T-helper 2 cell treated with Interferon-gamma antibody and Interleukin-4, amounts not matched to agents 5 μg/mL and 100 μg/mL, for 36 hours (primary cell): ENCODE data around the gene HPS5.
"Not testable (repeated sequence)": the region's sequence is repeated elsewhere in the genome, so short reads cannot be mapped to it uniquely, and the experiment has no call there.

Source experiments
- DNase-seq: peaks from one replicate; pipeline ENCODE4 v3.0.0; 2021; ENCODE audit warnings: low spot score
- H3K27ac Mint-ChIP-seq: one replicate; pipeline ENCODE4 v1.8.0; 2021; ENCODE audit warnings: mild to moderate bottlenecking, mixed read lengths
- H3K27me3 Mint-ChIP-seq: one replicate; pipeline ENCODE4 v1.8.0; 2021; ENCODE audit warnings: low read depth, mixed read lengths
- H3K36me3 Mint-ChIP-seq: one replicate; pipeline ENCODE4 v1.8.0; 2021; ENCODE audit warnings: low read depth, mixed read lengths
- H3K4me1 Mint-ChIP-seq: one replicate; pipeline ENCODE4 v1.8.0; 2021; ENCODE audit warnings: low read depth, mixed read lengths
- H3K4me3 Mint-ChIP-seq: one replicate; pipeline ENCODE4 v1.8.0; 2022; ENCODE audit warnings: mild to moderate bottlenecking, moderate library complexity, mixed read lengths
- H3K9me3 Mint-ChIP-seq: one replicate; pipeline ENCODE4 v1.8.0; 2021; ENCODE audit warnings: mixed read lengths

The HPS5 gene

DNA sequence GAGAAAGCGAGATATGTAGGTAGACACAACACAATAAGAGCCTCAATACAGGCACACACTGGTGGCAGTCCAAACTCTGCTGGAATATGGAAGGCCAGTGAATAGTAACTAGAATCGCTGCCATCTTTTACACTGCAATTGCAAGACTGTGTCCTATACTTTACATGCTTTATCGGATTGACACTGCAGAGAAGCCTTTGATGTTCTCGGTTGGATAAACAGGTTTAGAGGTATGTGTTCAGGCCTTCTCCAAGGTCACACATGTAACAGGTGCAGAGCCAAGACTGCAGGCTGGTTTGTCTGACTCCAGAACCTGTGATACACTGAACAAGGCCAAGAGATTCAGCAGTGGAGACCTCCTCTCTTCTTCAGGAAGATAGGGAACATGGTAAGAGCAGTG lies 50.7 kb downstream of the HPS5 start:
- H3K27ac Mint-ChIP-seq = no peak overlapping the region
- H3K9me3 Mint-ChIP-seq = no peaks in the 10 kb centered on the region
- H3K4me1 Mint-ChIP-seq = peaks cover 6% of the 10 kb centered on the region
- peaks cover 2% of the 10 kb centered on the region for H3K27me3 Mint-ChIP-seq
- no peak overlapping the region for H3K4me3 Mint-ChIP-seq
- no peak for DNase-seq
- peaks cover 7% of the 10 kb centered on the region for H3K36me3 Mint-ChIP-seq

DNA sequence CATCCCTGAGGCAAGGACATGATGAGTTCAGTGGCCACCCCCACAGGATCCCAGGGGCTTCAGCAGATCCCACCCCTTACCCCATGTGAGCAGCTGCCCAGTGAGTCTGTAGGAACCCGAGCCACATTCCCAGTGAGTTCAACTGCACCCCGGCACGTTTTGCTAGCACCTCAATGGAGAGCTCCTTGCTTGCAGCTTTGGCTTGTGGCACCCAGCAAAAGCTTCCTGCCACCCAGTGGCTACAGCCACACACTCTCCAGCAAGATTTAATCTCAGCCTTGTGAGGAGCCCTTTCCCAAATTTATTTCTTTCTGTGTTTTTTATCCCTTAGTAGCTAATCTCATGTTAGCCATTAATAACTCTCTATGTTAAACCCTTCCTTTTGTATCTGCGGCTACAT lies 51.8 kb downstream of the HPS5 start:
- no peak overlapping the region for H3K27ac Mint-ChIP-seq
- H3K36me3 Mint-ChIP-seq = peaks cover 4% of the 10 kb centered on the region
- H3K4me1 Mint-ChIP-seq = peaks cover 8% of the 10 kb centered on the region
- no peak overlapping the region for H3K4me3 Mint-ChIP-seq
- H3K9me3 Mint-ChIP-seq = no peaks in the 10 kb centered on the region
- peaks cover 2% of the 10 kb centered on the region for H3K27me3 Mint-ChIP-seq
- no peak for DNase-seq

DNA sequence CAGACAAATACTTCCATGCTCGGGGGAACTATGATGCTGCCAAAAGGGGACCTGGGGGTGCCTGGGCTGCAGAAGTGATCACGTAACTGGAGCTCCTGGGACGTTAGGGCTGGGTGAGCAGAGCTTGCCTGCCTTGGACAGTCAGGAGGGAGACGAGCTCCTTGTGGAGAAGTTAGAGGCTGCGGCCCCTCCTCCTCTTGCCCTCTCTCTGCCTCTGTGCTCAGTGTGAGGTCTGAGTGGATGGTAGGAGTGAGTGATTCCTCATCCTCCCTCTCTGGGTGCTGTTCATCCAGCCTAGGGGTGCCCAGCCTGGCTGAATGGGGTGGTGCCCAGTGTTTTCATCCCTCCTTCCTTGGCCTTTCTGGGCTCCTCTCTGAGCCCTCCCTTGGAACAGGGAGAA lies 52.7 kb downstream of the HPS5 start:
- H3K36me3 Mint-ChIP-seq, H3K27ac Mint-ChIP-seq, H3K9me3 Mint-ChIP-seq, H3K27me3 Mint-ChIP-seq, DNase-seq, H3K4me3 Mint-ChIP-seq: not testable (repeated sequence)
- H3K4me1 Mint-ChIP-seq = peaks cover 12% of the 10 kb centered on the region

DNA sequence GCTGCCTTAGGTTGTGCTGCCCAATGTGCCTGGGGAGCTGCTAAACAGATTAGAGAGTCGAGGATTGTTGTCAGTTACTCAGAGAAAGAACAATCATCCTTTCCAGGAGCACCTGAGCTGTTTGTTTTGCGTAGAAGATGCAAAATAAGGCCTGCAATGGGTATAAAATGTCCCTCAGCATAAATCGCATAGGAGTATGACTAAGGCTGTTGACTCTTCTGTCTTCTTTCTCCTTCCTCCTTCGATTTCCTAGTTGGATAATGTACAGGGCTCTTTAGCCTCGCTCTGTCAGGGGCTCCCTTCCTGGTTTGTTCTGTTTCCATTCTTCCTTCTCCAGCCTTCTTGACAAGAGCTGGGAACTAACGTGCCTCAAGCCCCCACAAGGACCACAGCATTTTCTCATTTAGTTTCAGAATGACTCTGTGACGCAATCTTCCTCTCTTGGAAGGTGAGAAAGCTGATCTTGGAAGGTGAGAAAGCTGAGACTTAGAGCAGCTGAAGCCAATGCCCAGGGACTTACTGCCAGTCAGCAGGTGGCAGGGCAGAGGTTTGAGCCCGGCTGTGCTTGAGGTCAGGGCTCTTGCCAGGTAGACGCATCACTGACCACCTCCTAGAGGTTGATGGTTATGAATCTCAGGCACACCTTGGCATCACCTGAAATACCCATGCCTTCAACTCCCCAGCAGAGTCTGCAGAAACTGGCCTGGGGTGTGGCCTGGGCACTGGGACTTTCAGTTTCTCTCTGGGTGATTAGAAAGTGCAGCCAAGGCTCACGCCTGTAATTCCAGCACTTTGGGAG lies 54.4 kb downstream of the HPS5 start:
- not testable (repeated sequence) for H3K4me3 Mint-ChIP-seq, H3K36me3 Mint-ChIP-seq, DNase-seq, H3K9me3 Mint-ChIP-seq, H3K27me3 Mint-ChIP-seq
- H3K27ac Mint-ChIP-seq = peak overlapping the region; percentile 54
- H3K4me1 Mint-ChIP-seq = peaks cover 18% of the 10 kb centered on the region

DNA sequence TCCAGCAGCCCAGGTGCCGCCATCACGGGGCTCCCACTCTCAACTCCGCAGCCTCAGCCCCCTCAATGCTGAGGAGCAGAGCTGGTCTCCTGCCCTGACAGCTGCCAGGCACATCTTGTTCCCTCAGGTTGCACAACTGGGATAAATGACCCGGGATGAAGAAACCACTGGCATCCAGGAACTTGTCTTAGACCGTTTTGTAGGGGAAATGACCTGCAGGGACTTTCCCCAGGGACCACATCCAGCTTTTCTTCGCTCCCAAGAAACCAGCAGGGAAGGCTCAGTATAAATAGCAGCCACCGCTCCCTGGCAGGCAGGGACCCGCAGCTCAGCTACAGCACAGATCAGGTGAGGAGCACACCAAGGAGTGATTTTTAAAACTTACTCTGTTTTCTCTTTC lies 56.0 kb downstream of the HPS5 start, which contains the start of gene SAA1:
TSS of gene SAA1 (plus strand) at position 316 of the 400 bp plus-strand sequence. CDS start 624 bp downstream, outside the sequence.
- no peaks in the 10 kb centered on the region for H3K36me3 Mint-ChIP-seq
- no peak within 1 kb of the TSS for H3K27ac Mint-ChIP-seq
- DNase-seq = no peak
- no peaks in the 10 kb centered on the region for H3K9me3 Mint-ChIP-seq
- H3K4me3 Mint-ChIP-seq = no peak within 1 kb of the TSS
- peaks cover 18% of the 10 kb centered on the region for H3K4me1 Mint-ChIP-seq
- peaks cover 6% of the 10 kb centered on the region for H3K27me3 Mint-ChIP-seq

DNA sequence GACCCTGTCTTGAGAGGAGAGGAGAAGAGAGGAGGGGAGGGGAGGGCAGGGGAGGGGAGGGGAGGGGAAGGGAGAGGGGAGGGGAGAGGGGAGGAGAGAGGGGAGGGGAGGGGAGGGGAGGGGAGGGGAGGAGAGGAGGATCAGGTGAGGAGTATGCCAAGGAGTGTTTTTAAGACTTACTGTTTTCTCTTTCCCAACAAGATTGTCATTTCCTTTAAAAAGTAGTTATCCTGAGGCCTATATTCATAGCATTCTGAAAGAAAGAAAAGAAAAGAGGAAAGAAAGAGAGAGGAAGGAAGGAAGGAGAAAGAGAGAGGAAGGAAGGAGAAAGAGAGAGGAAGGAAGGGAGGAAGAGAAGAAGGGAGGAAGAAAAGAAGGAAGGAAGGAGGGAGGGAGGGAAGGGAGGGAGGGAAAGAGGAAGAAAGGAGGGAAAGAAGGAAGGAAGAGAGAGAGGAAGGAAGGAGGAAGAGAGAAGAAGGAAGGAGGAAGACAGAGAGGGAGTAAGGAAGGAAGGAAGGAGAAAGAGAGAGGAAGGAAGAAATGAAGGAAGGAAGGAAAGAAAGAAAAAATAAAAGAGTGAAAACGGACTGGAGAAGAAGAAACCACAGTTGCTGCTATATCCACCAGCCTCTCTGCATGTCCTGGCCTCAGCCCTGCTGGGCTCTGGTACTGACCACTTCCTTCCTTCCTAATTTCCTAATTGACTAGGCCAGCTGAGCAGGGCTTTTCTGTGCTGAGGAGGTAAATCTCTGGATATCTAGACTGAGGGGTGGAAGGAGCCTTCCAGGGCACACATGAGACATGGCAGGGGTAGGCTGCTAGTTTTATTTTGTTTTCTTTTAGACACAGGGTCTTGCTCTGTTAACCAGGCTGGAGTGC lies 57.0 kb downstream of the HPS5 start:
- H3K27me3 Mint-ChIP-seq = peaks cover 4% of the 10 kb centered on the region
- H3K36me3 Mint-ChIP-seq = no peaks in the 10 kb centered on the region
- DNase-seq = no peak
- no peaks in the 10 kb centered on the region for H3K9me3 Mint-ChIP-seq
- H3K4me1 Mint-ChIP-seq = peaks cover 18% of the 10 kb centered on the region
- H3K27ac Mint-ChIP-seq = no peak overlapping the region
- H3K4me3 Mint-ChIP-seq = no peak overlapping the region

DNA sequence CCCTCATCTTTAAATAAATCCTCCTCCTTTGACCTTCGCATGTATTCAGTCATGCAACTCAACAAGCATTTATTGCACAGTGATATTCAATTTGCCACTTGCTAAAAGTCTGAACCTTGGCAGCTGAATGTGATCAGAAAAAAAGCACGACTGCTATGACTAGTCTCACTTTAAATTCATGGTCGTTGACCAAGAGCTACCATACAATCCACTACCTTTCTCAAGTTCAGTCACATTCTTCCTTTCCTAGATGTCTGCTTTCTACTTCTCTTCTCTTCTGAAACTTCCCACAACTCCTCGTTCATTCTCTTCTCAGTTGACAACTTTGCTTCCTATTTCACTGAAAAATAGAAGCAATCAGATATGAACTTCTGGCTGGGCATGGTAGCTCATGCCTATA lies 57.9 kb downstream of the HPS5 start:
- no peak for DNase-seq
- H3K27ac Mint-ChIP-seq = no peak overlapping the region
- peaks cover 18% of the 10 kb centered on the region for H3K4me1 Mint-ChIP-seq
- no peaks in the 10 kb centered on the region for H3K36me3 Mint-ChIP-seq
- H3K4me3 Mint-ChIP-seq = no peak overlapping the region
- H3K9me3 Mint-ChIP-seq = no peaks in the 10 kb centered on the region
- peaks cover 6% of the 10 kb centered on the region for H3K27me3 Mint-ChIP-seq

DNA sequence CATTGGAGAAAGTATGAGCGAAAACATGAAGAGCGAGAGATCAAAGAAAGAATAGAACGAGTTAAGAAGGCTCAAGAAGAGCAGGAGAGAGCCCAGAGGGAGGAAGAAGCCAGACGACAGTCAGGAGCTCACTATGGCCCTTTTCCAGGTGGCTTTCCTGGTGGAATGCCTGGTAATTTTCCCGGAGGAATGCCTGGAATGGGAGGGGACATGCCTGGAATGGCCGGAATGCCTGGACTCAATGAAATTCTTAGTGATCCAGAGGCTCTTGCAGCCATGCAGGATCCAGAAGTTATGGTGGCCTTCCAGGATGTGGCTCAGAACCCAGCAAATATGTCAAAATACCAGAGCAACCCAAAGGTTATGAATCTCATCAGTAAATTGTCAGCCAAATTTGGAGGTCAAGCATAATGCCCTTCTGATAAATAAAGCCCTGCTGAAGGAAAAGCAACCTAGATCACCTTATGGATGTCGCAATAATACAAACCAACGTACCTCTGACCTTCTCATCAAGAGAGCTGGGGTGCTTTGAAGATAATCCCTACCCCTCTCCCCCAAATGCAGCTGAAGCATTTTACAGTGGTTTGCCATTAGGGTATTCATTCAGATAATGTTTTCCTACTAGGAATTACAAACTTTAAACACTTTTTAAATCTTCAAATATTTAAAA lies 59.1 kb downstream of the HPS5 start:
- DNase-seq, H3K9me3 Mint-ChIP-seq: not testable (repeated sequence)

DNA sequence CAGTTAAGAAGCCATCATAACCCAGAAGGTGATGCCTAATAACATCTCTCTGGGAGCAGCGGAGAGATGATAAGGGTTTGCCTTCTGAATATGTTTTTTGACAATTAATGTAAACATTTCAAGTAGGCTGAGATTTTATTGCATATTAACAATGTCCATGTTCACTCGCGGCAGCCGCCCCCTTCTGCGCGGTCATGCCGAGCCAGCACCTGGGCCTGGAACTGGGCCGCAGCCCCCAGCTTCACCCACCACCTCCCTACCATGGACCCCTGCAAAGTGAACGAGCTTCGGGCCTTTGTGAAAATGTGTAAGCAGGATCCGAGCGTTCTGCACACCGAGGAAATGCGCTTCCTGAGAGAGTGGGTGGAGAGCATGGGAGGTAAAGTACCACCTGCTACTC lies 60.2 kb downstream of the HPS5 start:
- Mint-ChIP-seq H3K4me3 (no peak overlapping the region), H3K27ac (no peak overlapping the region), H3K9me3 (no peaks in the 10 kb centered on the region), H3K4me1 (peaks cover 13% of the 10 kb centered on the region), H3K27me3 (peaks cover 8% of the 10 kb centered on the region), H3K36me3 (no peaks in the 10 kb centered on the region)
- no peak for DNase-seq

More for the DNA sequence above, 59.1 kb downstream of the HPS5 start:
- H3K36me3 Mint-ChIP-seq, H3K27ac Mint-ChIP-seq, H3K27me3 Mint-ChIP-seq, H3K4me3 Mint-ChIP-seq: not testable (repeated sequence)
- H3K4me1 Mint-ChIP-seq = peaks cover 15% of the 10 kb centered on the region

DNA sequence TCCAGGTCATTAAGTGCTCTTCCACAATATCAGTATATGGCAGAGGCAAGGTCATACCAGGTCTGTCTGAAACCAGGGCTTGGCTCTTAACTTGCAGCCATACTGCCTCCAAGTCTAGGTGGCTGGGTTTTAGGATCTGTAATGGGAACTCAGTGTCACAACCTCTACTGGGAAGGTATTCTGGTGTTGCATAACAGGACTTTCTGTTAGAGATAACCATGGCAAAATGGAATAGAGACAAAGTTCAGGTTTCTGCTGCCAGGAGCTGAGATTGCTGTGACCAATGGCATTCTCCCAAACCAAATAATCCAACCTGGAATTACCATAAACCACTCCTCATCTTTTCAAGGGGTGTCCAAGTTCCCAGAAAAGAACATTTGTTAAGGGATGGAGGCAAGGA lies 62.7 kb downstream of the HPS5 start:
- Mint-ChIP-seq H3K4me3 (no peak overlapping the region), H3K4me1 (peaks cover 10% of the 10 kb centered on the region), H3K36me3 (no peaks in the 10 kb centered on the region), H3K9me3 (no peaks in the 10 kb centered on the region), H3K27ac (no peak overlapping the region), H3K27me3 (peaks cover 10% of the 10 kb centered on the region)
- DNase-seq = no peak

DNA sequence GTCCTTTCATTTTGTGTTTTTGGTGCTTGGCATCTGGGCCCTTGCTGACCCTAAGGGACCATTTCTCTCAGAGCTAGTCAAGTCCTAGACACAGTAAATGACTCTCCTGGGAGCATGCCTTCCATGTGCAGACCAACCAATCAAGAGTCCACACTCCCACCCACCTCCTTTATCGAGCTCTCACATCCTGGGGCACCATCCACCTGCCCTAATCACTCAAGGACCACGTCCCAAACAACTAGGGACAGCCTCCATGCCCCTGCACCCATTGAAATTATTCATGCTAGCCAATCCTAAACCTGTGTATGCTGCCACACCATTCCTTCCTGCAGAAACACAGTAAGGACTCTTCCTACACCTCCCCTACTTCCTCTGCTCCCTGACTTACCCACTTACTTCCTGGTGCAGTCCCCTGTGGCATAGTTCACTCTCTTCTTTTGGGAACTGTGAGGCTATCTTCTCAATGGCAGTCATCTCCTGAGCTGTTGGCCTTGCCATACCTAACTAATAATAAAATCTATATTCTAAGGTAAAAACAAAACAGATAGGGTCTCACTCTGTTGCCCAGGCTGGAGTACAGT lies 67.1 kb downstream of the HPS5 start:
- H3K27ac Mint-ChIP-seq = no peak overlapping the region
- H3K36me3 Mint-ChIP-seq = no peaks in the 10 kb centered on the region
- no peak overlapping the region for H3K4me3 Mint-ChIP-seq
- no peaks in the 10 kb centered on the region for H3K9me3 Mint-ChIP-seq
- DNase-seq = no peak
- peaks cover 10% of the 10 kb centered on the region for H3K4me1 Mint-ChIP-seq
- peaks cover 7% of the 10 kb centered on the region for H3K27me3 Mint-ChIP-seq

DNA sequence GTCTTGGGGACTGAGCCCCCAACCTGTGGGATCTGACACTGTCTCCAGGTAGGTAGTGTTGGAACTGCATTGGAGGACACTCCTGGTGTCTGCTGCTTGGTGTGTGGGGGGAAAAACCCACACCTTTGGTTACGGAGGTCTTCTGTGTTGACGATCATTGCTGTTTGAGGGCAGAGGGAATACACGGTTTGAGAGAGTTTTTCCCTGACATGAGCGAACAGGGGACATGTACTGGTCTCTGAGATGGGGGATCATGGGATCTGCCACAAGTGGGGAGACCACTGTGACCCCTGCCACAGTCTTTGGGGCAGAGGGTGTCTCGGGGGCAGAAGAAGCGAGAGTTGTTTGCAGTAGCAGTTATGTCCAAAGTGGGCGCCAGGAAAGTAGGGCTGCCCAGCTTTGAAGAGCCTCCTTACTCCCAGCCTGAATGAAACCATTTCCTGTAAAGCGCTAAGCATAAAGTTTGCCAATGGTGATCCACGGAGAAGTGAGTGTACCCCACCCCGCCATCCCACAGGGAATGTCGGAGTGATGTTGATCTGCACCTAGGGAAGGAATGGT lies 68.1 kb downstream of the HPS5 start:
- no peaks in the 10 kb centered on the region for H3K36me3 Mint-ChIP-seq
- no peak overlapping the region for H3K27ac Mint-ChIP-seq
- DNase-seq = no peak
- H3K27me3 Mint-ChIP-seq = peaks cover 3% of the 10 kb centered on the region
- H3K9me3 Mint-ChIP-seq = no peaks in the 10 kb centered on the region
- H3K4me3 Mint-ChIP-seq = no peak overlapping the region
- H3K4me1 Mint-ChIP-seq = peaks cover 12% of the 10 kb centered on the region

DNA sequence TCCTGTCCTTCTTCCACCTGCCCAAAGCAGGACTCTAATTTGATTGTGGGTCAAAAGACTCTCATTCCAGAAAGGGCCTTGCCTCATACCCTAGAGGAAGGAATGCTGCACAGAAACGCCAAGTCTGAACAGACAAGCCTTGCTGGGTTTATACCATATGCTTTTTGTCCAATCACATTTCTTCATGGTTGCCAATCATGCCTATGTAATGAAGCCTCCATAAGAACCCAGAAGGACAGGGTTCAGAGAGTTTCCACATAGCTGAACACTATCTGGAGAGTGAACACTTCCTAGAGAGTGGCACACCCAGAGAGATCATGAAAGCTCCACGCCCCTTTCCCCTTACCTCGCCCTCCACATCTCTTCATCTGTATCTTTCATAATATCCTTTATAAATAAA lies 68.7 kb downstream of the HPS5 start:
- H3K9me3 Mint-ChIP-seq = no peaks in the 10 kb centered on the region
- no peak overlapping the region for H3K27ac Mint-ChIP-seq
- H3K36me3 Mint-ChIP-seq = no peaks in the 10 kb centered on the region
- H3K4me1 Mint-ChIP-seq = peaks cover 12% of the 10 kb centered on the region
- no peak for DNase-seq
- H3K4me3 Mint-ChIP-seq = no peak overlapping the region
- H3K27me3 Mint-ChIP-seq = peaks cover 3% of the 10 kb centered on the region
